GM19025 (cell line): ENCODE data around the gene IFRD1.
A peak's percentile ranks its signal among the peaks of the same experiment; 100 is the strongest.

Experiments
- ATAC-seq: cut with Tn5 transposase; IDR thresholded peaks from one replicate; pipeline ENCODE4 v1.9.1; 2021; ENCODE audit warnings: mild to moderate bottlenecking, low read depth, moderate library complexity; ENCODE audit not compliant: unreplicated experiment

The IFRD1 gene, protein sequence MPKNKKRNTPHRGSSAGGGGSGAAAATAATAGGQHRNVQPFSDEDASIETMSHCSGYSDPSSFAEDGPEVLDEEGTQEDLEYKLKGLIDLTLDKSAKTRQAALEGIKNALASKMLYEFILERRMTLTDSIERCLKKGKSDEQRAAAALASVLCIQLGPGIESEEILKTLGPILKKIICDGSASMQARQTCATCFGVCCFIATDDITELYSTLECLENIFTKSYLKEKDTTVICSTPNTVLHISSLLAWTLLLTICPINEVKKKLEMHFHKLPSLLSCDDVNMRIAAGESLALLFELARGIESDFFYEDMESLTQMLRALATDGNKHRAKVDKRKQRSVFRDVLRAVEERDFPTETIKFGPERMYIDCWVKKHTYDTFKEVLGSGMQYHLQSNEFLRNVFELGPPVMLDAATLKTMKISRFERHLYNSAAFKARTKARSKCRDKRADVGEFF

DNA sequence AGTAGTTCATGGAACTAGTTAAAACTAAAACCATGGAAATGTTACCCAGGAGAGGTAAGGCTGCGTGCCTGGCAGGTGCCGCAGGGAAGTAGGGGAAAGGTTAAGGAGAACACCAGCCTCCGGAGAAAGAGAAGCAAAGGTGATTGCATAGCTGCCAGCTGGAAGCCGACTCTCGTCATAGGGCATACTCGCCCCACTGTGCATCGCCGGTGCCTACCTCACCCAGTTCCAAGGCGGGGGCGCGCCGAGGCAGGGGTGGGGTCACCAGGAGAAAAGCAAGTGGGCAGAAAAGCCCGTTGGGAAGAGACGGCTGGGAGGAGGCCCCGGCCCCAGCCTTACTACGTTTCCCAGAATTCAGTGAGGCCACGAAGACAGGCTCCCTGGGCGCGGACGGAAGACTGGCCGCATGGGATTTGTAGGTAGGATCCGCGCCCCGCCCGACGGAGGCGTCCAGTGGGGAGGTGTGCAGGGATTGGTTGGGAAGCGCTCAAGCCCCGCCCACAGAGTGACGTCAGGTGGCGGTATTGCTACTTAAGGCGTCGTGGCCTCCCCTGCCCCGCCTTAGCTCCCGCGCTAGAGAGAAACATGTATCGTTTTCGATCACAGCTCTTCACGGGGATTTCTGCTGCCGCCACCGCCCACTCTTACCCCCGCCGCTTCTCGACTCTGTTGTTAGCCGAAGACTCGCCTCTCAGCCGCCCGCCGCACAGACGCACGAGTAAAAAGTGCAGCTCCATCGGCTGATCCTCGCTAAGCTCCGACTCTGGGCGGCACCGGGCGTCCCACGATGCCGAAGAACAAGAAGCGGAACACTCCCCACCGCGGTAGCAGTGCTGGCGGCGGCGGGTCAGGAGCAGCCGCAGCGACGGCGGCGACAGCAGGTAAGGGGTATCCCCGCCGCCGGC, at the start of gene IFRD1:
IFRD1 (plus strand) TSS at position 559 of the 905 bp plus-strand sequence; CDS start at position 788, 229 bp downstream.
- ATAC-seq: peak; percentile 71

DNA sequence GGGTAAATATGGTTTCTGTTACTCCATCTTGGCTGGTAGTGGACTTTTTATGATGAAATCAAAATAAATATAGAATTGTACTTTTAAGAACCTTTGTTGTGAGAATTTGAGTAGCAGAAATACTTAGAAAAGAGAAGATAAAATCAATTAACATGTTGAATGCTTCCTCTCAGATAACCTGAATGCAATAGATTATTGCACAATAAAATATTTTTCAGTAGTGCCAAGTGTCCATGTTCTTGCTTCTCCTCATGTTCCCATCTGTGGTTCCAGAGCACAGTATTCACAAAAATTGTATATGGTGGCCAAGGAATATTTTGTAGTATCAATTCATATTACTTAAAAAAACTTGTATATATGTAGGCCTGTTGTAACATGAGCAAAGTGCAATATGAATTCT, 45.9 kb upstream of the IFRD1 start:
- ATAC-seq: no peak

DNA sequence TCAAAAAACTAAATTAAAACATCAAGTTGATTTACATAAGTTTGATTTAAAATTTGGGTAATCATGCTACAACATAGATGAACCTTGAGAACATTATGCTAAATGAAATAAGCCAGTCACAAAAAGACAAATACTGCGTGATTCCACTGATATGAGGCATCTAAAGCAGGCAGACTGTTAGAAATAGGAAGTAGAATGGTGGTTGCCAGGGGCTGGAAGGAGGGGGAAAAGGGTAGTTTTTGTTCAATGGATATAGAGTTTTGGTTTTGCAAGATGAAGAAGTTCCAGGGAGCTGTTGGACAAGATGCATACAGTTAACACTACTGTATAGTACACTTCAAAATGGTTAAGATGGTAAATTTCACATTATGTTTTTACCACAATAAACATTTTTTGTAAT, 45.0 kb upstream of the IFRD1 start:
- no peak for ATAC-seq

DNA sequence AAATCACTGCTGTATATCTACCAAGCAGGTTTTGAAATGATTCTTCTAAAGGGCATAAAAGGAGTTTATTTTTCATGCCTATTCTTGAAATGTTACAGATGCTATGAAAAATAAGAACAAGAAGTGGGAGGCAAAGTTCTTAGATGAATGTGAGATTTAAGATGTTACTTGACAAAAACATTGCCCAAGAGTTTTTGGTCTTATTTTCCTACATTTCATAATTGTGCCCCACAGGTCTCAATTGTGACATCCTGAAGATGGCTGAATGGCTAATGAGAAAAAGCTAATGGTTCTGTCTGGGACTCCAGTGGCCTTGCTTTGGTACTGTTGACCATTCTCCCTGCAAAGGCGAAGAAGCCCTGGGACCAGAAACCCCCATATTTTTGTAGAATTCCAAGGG, 43.0 kb upstream of the IFRD1 start:
- no peak for ATAC-seq

DNA sequence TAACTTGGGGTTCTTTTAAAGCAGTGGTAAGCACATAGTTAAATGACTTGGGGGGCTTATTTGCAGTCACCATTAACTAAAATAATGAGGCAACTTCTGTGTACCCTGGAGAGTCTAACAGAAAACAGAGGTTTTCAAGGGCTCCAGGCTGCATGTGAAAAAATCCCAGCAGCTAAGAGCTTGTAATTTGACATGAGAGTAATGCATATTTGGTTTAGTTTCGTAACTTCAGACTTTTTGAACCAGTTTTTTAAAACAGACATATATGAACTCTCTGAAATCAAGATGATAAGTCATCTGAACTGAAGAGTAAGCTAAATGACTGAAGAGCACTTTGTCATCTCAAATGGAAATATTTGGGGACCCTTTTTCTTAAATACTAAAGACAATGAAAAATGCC, 40.2 kb upstream of the IFRD1 start:
- no peak for ATAC-seq

DNA sequence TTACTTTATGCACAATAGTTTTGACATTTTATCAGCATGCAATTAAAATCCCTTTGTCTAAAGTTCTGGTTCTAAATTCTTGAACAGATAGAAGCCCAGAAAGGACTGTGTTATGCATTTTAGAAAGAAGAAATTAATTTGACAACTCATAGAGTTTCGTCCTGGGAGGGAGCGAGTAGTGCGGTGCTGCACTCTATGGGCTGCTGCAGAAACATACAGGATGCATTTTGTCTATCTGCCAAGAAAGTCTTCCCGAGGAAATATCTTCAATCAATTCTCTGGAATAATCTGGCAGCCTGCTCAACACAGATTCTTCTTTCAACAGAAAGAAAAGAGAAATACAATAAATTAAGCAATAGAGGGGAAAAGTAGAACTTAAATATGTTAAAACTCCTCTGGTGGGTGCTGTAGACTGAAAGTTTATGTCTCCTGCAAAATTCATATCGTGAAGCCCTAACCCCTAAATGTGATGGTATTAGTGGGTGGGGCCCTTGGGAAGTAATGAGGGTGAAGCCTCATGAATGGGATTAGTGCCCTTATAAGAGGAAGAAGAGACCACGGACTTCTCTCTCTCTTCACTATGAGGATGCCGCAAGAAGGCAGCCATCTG, 39.0 kb upstream of the IFRD1 start:
- ATAC-seq: no peak

DNA sequence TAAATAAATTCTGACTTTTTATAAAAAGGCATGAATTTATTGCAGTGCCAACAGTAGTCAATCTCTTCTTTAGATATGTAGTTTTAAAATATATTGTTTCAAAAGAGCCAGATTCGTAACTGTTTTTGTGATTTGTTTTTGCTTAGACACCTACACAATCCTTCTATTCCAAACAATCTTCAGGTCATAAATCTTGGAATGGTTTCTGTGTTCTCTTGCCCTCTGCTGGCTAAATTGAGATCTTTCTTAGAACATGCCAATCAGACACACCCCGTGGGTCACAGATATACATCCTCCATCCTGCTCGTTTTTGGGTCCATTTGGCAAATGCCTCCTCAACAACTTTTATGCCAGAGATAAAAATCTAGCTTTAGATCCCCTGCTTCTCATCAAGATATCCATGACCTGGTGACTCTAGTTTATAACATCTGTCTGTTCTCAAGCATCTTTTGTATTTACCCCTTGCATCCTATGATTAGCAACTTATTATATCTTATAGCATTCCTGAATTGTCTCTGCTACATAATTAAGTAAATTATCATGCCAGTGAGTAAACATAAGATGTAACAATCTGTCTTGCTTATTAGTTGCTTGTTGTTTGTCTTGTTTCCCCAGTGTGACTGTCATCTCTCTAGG, 35.3 kb upstream of the IFRD1 start:
- ATAC-seq: no peak

DNA sequence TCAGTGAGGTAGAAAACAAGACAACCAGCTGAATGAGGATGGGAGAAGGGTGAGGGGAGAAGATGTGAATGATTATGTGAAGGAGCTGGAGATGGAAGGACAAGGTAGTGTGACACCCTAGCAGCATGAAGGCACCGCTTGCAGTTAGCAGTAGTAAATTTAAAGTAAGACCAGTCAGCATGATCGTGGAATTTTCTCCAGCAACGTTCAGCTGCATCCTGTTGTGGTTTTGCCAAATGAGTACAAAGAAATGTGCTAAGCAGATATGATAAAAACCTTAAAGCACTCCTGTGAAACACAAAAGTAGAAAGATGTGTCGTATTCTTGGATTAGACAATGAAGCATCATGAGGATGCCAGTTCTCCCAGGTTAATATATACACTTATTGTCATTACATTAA, 34.1 kb upstream of the IFRD1 start:
- ATAC-seq: no peak

DNA sequence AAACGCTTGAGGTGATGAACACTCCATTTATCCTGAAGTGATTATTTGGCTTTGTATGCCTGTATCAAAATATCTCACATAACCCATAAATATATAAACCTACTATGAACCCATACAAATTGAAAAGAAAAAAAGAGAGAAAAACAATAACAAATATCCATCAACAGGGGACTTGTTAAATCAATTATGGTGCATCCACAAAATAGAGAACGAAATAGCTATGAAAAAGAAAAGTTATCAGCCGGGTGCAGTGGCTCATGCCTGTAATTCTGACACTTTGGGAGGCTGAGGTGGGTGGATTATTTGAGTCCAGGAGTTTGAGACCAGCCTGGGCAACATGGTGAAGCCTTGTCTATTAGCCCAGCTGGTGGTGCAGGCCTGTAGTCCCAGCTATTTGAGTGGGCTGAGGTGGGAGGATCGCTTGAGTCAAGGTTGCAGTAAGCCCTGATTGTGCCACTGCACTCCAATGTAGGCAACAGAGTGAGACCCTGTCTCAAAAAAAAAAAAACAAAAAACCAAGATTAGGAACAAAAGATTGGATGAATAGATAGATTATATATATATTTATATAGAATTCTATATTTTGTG, 30.6 kb upstream of the IFRD1 start:
- ATAC-seq: no peak

DNA sequence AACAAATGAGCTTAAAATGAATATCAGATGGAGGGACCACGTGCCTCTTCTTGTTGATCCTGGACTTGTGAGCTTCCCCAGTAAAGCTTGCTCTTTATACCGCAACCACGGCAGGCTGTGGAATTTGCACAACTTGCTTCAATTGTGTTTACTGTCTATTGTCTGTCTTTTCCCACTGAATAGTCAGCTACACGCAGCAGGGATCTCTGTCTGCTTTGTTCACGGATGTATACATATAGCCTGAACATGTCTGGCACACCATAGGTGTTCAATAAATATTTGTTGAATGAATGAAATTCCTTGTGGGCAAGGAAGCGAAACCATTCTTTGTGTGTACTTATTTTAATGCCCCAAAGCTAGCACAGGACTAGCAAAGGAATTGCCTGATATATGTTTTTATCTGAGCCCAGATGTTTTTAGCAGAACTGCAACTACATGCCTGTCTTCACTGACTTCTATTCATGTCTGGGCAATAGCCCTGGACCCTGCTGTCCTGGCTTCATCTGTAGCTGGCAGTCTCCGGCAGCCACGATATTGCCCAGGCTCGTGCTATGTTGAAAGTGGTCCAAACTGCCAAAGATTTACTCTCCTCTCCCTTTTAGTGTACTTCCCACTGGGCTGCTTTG, 29.9 kb upstream of the IFRD1 start:
- ATAC-seq: no peak

DNA sequence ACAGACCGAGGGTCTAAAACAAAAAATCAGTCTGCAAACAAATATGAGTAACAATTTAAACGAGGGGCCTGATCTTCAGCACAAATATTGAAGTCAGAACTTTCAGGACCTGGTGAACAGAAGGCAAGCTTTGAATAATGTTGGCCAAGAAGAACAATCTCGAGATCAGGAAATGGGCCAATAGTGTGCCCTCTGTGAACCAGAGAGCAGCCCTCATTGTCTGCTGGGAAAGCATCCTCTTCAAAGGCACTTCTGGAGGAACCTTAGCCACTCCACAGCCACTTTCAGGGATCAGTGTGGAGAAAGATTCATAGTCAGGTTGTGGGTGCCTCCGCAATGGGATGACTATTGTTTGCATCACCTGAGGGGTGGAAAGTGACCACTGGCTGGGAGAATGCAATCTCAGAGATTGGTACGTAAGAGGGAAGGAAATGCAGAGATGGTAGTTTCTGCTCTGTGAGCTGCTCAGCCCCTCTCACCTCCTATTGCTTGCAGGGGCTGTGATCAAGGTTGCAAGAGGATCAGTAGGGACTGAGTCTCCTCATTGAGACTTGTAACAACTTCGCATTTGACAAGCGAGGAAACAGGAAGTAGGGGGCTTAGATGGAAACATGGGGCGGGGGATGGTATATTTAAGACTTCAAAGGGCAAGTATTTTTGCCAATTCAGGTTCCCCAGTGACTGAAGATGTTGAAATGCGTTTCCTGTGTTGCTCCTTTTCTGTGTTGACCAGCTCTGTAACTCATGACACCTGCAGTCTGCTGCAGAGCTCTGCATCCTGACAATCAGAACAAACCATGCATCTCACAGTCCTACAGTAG, 28.4 kb upstream of the IFRD1 start:
- no peak for ATAC-seq

DNA sequence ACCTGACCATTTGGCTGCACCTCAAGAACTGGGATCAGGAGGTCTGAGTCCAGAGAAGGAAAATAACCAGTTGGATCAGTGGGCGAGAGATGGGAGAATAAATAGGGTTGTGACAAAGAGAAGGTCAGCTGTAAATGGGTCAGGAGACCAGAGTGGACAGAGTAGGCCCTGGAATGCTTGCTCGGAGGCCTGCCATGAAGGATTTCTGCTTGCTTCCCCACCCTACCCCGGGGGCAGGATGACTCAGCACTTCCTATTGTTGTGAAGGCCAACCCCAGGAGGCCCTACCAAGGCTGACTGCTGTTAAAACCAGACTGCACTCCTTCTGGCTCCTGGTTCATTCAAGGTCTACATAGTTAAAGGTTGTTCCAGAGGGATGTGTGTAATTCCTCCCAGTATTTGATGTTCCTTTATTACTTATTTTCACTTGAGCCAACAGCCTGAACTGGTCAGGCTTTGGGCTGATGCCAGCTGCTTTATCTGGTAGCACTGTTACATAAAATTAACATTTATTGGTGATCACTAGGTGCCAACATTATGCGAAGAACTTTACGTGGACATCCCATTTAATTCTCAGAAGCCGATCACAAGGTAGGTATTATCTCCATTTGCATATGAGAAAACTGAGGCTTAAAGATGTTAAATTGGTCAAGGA, 27.3 kb upstream of the IFRD1 start:
- ATAC-seq: no peak

DNA sequence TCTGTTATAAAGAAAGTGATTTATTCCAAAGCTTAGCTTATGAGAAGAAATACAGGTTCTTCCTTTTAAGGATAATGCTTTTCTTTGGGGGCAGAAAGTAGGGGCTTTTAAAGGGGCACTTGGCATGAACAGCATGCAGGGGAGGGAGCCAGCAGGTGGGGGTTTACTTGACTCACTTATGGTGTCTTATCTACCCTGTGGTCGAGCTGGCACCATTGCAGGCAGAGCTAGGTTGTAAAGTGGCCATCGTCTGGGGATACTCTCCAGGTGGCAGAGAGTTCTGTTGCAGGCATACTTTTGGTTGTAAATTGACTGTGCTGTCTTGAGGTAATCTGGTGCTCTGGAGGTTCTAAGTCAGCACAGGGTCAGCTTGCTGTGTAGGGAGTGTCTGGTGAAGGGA, 26.3 kb upstream of the IFRD1 start:
- no peak for ATAC-seq

DNA sequence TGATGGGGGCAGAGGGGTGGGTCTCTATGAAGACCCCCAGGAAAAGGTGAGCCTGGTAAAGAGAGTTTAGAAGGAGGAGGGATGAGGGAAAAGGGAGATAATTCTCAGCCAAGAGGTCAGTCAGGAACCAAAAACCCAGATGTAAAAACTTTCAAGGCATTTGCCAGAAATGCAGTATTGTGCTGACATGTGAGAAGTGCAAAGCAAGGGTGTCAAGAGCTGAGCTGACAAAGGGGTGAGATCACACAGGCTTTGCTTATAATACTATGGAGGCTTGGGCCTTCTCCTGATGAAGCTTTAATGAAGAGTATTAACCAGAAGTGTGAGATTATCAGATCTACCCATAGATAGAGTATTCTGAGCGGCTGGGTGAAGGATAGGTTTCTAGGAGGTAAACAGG, 22.3 kb upstream of the IFRD1 start:
- ATAC-seq: no peak

DNA sequence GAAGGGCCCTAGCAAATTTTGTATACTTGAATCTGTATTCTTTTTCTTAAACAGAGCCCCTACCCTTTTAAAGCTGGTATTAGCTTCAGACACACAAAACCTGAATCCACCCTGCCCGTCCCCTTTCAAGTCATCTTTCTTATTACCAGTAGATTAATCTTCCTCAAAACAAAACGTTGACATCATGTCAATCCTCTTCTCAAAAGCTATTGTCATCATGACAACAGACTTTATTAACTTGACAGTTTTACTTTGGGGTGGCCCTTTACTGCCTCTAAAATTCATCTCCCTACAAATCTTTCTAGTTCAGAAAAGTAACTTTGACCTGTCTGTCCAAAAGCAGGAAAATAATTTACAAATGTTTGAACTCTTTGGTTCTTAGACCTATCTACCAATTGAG, 21.5 kb upstream of the IFRD1 start:
- ATAC-seq: no peak

DNA sequence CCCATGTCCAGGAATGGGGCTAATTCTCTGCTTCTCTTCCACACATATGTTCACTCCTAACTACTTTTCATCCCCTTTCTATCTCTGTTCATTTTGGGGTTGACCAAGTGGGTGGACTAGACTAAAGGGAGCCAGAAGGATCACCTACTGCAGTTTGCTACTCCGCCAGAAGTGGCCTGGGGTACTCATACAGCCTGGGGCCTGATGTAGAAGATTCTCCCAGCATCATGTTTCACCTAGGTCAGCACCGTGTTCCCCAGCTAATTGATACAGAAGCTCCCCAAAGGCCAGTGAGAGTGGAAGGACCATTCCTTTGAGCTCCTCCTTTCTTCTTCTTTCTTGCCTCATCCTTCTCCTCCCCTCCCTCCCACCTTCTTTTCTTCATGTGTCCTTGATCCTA, 19.6 kb upstream of the IFRD1 start:
- ATAC-seq: no peak

DNA sequence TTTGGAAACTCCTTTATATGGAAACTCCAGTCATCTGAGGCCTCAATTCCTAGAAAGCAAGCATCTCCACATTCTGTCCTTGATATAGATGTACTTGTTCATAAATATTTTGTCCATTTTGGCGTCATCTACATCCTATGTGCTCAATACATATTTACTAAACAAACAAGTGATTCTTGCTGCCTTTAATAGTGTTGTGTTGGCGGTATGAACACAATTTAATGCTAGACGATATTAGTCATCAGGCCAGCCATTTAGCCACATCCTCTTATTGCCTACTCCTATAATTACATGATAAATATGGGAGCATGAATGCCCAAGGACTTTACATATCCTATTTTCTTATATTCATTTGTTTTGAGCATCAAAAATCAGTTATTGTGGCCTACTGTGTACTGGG, 18.5 kb upstream of the IFRD1 start:
- ATAC-seq: no peak

DNA sequence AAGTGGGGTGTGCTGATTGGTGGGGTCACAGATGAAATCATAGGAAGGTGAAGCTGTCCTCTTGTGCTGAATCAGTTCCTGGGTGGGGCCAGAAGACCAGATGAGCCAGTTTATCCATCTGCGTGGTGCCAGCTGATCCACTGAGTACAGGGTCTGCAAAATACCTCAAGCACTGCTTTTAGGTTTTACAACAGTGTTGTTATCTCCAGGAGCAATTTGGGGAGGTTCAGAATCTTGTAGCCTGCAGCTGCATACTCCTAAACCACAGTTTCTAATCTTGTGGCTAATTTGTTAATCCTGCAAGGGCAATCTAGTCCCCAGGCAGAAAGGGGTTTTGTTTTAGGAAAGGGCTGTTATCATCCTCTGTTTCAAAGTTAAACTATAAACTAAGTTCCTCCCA, 17.0 kb upstream of the IFRD1 start:
- no peak for ATAC-seq

DNA sequence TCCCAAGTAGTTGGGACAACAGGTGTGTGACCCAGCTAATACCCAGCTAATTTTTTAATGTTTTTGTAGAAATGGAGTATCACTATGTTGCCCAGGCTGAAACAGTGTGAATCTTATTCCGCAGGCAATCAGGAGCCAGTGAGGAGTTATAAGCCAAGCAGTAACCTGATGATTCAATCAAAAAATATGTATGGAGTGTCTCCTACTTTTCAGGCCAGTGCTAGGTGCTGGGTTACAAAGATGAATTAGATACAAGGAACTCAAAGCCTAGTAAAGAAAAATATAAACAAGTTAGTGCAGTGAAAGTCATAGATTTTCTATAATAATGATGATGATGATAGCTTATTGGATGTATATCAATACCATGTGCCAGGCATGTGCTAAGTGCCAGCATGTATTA, 13.2 kb upstream of the IFRD1 start:
- ATAC-seq: no peak
